ENCODE results near the gene CNST.

The CNST gene

GRCh38 chr1:246641394-246641793 lies 75.1 kb downstream of the CNST start:
- in situ Hi-C loops (cut with HindIII; ENCODE audit: low pct_ligation_motif_present, low pct_unique_long_range_greater_than_20kb, low sequenced_read_pairs), result no loop called here
- DNase-seq, result no peak

- in situ Hi-C loops (cut with HindIII; ENCODE audit: low pct_ligation_motif_present, low pct_unique_long_range_greater_than_20kb, low sequenced_read_pairs), result no loop called here
- no peak for DNase-seq
Measured at GRCh38 chr1:246642719-246643118, 76.5 kb downstream of the CNST start.

GRCh38 chr1:246647113-246647512 lies 80.9 kb downstream of the CNST start:
- no peak for DNase-seq
- in situ Hi-C loops (cut with HindIII; ENCODE audit: low pct_ligation_motif_present, low pct_unique_long_range_greater_than_20kb, low sequenced_read_pairs), result no loop called here

DNA sequence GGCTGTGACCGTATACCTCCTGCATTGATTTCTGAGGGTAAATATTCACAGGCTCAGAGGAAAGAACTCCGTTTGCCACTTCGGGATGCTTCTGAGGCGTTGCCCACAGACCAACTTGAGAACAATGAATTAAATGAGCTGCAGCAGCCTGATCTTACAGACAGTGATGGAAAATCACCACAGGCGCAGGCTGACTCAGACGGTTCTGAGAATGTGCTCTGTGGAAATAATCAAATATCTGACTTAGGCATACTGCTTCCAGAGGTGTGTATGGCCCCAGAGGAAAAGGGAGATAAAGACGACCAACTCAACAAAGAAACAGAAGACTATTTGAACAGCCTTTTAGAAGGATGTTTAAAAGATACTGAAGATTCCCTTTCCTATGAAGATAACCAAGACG lies 81.3 kb downstream of the CNST start:
- in situ Hi-C loops (cut with HindIII; ENCODE audit: low pct_ligation_motif_present, low pct_unique_long_range_greater_than_20kb, low sequenced_read_pairs), result no loop called here
- DNase-seq, result no peak

- in situ Hi-C loops (cut with HindIII; ENCODE audit: low pct_ligation_motif_present, low pct_unique_long_range_greater_than_20kb, low sequenced_read_pairs), result no loop called here
- no peak for DNase-seq
Measured at GRCh38 chr1:246651012-246651695, 84.9 kb downstream of the CNST start.

- no peak for DNase-seq
- in situ Hi-C loops (cut with HindIII; ENCODE audit: low pct_ligation_motif_present, low pct_unique_long_range_greater_than_20kb, low sequenced_read_pairs), result no loop called here
Measured at GRCh38 chr1:246658567-246658966, 92.3 kb downstream of the CNST start.

GRCh38 chr1:246659594-246660140 lies 93.4 kb downstream of the CNST start:
- in situ Hi-C loops (cut with HindIII; ENCODE audit: low pct_ligation_motif_present, low pct_unique_long_range_greater_than_20kb, low sequenced_read_pairs), result no loop called here

GRCh38 chr1:246661451-246661850 lies 95.2 kb downstream of the CNST start:
- no peak for DNase-seq
- in situ Hi-C loops (cut with HindIII; ENCODE audit: low pct_ligation_motif_present, low pct_unique_long_range_greater_than_20kb, low sequenced_read_pairs), result no loop called here

More at GRCh38 chr1:246659594-246660140, 93.4 kb downstream of the CNST start:
- DNase-seq, result no peak

GRCh38 chr1:246667773-246668172 lies 101.5 kb downstream of the CNST start:
- in situ Hi-C loops (cut with HindIII; ENCODE audit: low pct_ligation_motif_present, low pct_unique_long_range_greater_than_20kb, low sequenced_read_pairs), result no loop called here
- no peak for DNase-seq

- in situ Hi-C loops (cut with HindIII; ENCODE audit: low pct_ligation_motif_present, low pct_unique_long_range_greater_than_20kb, low sequenced_read_pairs), result no loop called here
- DNase-seq, result no peak
Measured at GRCh38 chr1:246669659-246670058, 103.4 kb downstream of the CNST start.

DNA sequence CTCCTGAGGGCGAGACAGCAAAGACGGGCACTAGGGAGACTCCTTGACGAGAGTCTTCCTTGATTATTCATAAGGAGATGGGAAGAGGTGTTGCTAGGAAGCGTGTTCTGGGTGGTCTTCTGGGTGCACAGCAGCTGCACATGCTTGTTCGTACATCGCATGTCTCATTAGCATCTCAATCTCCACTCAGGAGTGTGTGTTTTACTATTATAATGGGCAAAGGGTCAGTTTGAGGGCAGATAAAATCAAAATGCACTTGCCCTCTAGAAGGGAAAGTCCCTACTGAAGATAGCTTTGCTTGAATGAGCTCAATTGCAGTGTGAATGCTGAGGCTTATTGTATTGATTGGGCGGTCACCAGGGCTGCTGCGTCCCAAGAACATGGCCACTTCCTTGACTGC lies 107.8 kb downstream of the CNST start:
- DNase-seq, result no peak
- in situ Hi-C loops (cut with HindIII; ENCODE audit: low pct_ligation_motif_present, low pct_unique_long_range_greater_than_20kb, low sequenced_read_pairs), result no loop called here

DNA sequence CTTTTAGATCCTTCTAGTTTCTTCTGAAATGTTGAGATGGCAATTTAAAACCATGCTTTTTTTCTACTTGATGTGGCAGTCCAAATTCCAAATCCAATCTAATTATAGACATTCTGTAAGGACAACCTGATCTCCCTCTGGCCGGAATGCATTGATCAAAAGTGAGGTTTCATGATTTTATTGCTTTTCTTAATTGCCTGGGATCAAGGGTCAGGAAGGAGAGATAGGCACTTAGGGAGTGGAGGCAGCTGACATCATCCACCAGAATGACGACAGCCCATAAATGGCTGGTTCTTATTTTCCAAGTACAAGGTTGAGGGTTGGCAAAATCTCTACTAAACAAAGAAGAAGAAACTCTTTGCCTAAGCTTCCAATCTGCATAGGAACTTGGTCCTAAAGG lies 111.6 kb downstream of the CNST start:
- DNase-seq, result no peak
- in situ Hi-C loops (cut with HindIII; ENCODE audit: low pct_ligation_motif_present, low pct_unique_long_range_greater_than_20kb, low sequenced_read_pairs), result no loop called here

- in situ Hi-C loops (cut with HindIII; ENCODE audit: low pct_ligation_motif_present, low pct_unique_long_range_greater_than_20kb, low sequenced_read_pairs), result no loop called here
- no peak for DNase-seq
Measured at GRCh38 chr1:246678816-246679793, 112.8 kb downstream of the CNST start.

GRCh38 chr1:246679794-246680177 lies 113.5 kb downstream of the CNST start:
- no peak for DNase-seq
- in situ Hi-C loops (cut with HindIII; ENCODE audit: low pct_ligation_motif_present, low pct_unique_long_range_greater_than_20kb, low sequenced_read_pairs), result no loop called here

DNA sequence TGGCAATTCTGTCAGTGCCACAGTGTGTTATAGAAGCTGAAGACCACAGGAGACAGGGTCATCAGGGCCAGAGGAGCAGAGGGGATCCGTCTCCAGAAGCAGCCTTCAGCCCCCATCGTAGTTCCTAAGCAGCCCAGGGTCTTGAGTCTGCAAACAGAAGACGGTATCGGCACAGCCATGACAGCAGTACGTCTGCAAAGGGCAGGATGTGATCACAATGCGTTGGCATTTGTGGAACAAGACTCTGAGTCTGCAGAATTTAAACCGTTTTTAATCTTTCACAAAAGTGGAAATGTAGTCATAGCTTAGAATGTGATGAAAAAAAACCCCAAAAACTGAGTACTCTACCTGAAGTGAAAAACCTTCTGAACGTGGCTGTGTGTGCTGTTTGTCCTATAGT lies 113.9 kb downstream of the CNST start:
- in situ Hi-C loops (cut with HindIII; ENCODE audit: low pct_ligation_motif_present, low pct_unique_long_range_greater_than_20kb, low sequenced_read_pairs), result no loop called here
- no peak for DNase-seq

DNA sequence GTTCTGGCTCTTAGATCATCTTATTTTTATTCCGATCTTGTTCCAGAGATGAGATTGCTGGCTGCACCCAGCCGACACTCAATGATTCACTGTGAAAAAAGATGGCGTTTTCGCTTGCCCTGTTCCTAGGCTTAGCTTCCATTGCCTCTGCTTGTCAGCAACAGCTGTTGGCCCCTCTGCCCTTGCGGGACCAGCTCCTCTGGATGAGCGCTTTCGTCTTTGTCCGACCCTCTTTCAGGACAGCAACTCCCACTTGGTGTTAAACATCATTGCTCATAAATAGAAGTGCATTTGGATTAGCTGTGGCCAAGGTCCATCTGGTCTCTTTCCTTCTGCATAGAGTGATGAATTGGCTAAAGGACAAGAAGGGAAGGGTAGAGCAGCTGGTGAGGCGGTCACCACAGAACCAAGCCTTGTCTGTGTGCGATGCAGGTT lies 114.5 kb downstream of the CNST start:
- in situ Hi-C loops (cut with HindIII; ENCODE audit: low pct_ligation_motif_present, low pct_unique_long_range_greater_than_20kb, low sequenced_read_pairs), result no loop called here
- no peak for DNase-seq

DNA sequence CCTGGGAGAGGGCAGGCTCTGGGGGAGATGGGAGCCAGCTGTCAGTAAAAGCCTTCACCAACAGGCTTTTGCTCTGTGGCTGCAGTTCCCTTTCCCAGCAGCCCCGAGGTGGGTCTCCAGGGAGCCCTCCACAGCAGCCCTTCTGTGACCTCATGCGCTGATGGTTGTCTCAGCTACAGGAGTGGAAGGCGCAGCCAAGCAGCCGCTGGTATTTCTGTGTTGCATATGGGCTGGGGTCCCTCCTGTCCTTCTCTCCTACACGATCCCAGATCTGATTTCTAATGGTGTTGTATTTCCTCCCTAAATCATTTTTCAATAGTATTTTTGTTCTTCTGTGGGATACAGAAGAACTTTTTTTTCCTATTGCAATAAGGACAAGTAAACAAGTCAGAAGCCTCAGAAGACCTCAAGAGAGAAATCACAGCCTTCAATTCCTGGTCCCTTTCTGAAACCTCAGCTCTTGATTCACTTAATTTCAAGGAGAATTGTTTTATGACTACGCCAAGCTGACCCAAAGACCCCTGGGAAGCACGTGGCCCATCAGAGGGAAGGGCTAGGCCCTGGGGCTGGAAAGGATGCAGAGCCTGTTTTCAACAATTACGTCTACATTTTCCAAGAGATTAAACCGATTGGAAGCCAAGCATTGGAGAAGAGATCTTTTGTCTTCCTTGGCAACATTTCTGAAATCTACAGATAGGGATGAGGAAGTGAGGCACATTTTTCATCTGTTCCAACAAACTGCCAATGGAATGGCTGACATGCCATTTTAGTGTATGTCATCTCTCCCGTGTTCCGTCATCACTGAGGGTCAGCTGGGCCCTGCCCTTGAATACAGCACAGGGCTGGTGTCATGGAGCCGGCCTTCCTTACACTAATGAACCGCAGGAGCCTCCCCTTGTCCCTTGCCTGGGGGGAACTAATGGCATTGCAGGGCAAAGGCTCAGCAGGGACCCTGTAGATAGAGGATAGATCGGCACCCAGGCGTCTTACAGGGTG lies 115.9 kb downstream of the CNST start:
- in situ Hi-C loops (cut with HindIII; ENCODE audit: low pct_ligation_motif_present, low pct_unique_long_range_greater_than_20kb, low sequenced_read_pairs), result no loop called here
- DNase-seq, result no peak

DNA sequence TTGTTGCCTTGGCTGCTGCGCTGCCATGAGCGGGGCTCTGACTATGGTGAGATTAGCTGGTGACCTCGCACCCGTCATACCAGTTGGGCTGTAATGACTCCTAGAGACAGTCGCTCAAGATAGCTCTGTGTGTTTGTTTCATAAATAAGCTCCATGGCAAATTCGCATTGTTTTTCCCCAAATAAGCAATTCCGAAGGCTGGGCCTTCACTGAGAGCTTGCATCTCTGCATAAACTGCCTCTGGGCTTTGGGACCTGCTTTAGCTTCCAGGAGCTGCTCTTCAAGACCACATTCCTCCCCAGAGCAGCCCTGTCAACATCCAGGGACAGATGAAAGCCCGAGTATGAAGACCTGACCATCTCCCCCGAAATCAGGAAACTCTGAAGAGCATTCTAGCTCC lies 117.3 kb downstream of the CNST start:
- DNase-seq, result no peak
- in situ Hi-C loops (cut with HindIII; ENCODE audit: low pct_ligation_motif_present, low pct_unique_long_range_greater_than_20kb, low sequenced_read_pairs), result no loop called here

Data from ACHN (cell line).